Hypothalamus (tissue), 51 donors: ENCODE measurements around the gene ZSWIM8.
"Not testable (repeated sequence)": the region's sequence is repeated elsewhere in the genome, so short reads cannot be mapped to it uniquely, and the experiment has no call there.

Source experiments
- DNase-seq, 51 donors: peaks; one replicate each; lab custom pipeline; 2025; lab: John Stamatoyannopoulos, UW

Gene ZSWIM8, protein sequence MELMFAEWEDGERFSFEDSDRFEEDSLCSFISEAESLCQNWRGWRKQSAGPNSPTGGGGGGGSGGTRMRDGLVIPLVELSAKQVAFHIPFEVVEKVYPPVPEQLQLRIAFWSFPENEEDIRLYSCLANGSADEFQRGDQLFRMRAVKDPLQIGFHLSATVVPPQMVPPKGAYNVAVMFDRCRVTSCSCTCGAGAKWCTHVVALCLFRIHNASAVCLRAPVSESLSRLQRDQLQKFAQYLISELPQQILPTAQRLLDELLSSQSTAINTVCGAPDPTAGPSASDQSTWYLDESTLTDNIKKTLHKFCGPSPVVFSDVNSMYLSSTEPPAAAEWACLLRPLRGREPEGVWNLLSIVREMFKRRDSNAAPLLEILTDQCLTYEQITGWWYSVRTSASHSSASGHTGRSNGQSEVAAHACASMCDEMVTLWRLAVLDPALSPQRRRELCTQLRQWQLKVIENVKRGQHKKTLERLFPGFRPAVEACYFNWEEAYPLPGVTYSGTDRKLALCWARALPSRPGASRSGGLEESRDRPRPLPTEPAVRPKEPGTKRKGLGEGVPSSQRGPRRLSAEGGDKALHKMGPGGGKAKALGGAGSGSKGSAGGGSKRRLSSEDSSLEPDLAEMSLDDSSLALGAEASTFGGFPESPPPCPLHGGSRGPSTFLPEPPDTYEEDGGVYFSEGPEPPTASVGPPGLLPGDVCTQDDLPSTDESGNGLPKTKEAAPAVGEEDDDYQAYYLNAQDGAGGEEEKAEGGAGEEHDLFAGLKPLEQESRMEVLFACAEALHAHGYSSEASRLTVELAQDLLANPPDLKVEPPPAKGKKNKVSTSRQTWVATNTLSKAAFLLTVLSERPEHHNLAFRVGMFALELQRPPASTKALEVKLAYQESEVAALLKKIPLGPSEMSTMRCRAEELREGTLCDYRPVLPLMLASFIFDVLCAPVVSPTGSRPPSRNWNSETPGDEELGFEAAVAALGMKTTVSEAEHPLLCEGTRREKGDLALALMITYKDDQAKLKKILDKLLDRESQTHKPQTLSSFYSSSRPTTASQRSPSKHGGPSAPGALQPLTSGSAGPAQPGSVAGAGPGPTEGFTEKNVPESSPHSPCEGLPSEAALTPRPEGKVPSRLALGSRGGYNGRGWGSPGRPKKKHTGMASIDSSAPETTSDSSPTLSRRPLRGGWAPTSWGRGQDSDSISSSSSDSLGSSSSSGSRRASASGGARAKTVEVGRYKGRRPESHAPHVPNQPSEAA (N-terminal part only)

DNA sequence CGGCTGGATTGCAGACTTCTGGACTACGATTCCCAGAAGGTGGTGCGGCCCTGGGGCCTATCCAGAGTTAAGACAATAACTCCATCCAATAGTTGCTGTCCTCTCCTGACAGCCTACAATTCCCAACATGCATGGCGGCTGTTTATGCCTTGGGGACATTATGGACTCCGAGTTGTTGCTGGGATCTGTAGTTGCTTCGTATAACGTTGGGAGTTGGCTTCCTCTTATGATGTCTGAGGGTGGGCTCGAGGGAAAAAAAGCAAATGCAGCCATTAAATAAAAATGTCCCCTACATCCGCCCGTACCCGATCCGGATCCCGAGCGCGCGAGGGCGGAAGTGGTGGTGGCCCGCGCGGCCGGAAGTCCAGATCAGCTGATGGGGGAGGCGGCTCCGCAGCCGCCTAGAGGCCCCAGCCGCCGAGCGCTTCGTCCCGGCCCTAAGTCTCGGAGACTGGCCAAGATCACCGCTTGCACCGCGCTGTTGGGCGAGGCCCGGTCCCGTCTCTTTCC lies at the start of gene ZSWIM8:
TSS of gene ZSWIM8 (plus strand) at position 396 of the 510 bp plus-strand sequence. CDS start 273 bp downstream, outside the sequence.
- DNase-seq = peak; percentile 50 to 98 (median 91)

DNA sequence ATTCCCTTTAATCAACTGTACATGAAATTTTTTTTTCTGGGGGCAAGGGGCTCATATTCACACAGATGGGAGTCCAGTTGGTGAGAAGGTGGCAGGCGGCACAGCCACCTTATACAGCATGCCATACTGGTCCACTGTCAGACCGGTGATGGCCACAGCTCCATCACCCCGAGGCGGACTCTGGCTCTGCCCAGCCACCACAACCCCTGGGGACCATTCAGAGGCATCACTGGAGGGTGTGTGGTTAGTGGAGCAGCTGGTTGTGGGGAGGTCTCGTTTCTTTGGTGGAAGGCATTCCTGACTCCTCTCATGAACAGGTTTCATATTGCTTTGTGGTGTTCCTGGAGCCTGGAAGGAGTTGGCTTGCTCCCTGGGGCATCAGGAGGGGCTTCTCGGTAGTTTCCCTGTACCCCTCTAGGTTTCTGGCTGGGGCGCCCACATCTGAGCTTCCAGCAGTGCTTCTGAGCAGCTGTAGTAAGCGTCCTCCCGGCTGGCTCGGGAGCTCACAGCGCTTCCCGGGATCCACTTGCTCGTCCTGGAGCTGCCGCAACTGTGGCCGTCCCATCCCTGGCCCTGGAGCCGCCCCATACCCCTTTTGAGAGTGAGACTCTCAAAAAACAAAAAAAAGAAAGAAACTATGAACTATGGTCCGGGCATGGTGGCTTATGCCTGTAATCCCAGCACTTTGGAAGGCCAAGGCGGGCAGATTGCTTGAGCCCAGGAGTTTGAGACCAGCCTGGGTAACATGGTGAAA lies 44.7 kb upstream of the ZSWIM8 start:
- DNase-seq = not testable (repeated sequence)

DNA sequence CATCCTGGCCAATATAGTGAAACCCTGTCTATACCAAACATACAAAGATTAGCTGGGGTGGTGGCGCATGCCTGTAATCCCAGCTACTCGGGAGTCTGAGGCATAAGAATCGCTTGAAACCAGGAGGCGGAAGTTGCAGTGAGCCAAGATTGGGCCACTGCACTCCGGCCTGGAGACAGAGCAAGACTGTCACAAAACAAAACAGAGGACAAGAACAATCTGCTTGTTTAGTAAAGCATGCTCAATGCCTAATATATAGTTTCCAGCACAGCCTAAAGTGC lies 43.0 kb upstream of the ZSWIM8 start:
- DNase-seq = no peak

DNA sequence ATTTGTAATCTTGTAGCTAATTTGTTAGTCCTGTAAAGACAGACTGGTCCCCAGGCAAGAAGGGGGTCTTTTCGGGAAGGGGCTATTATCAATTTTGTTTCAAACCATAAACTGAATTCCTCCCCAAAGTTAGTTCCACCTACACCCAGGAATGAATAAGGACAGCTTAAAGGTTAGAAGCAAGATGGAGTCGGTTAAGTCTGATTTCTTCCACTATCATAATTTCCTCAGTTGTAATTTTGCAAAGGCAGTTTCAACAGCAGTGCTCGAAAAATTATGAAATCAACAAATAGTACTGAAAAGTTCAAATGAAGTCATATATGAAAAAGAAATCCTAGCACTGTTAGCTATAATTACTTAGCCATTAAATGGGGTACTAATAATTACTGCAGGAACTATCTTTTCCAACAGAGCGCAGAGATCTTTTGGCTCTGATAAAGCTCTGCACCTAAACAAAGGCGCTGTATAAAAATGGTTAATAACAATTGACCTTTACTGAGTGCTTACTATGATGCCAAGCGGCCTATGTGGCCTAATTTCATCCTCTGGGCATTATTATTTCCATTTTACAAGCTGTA lies 42.0 kb upstream of the ZSWIM8 start:
- no peak for DNase-seq

DNA sequence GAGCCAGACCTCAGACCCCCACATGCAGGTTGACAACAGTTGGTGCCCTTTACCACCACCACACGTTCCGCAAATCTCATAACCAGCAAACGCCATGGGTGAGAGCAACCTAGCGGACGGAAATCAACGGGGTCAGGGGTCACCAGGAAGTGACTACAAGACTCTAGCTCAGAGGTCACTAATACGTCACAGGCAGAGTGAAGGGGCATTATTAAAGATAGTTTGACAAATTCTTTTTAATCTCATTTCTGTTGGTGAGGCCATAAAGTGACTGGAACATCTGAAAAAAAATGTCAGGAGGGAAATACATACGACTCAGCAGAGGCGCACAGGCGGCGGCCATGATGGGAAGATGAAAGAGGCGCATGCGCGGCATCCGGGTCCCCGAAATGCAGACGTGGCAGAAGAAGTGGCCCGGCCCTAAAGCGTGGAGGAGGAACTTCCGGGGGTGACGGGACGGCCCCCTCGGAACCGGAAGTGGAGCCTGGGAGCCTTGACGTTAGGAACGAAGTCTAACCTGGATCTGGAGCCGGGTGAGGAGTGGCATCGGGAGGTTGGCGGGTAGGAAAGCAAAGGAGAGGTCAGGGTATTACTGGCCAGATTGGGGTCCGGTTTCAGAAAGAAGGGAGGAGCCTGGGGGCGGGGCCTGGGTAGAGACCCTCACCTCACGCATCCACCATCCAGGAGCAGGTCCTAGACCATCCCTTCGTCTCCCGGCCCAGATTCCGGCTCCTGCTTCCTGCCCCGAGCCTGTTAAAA lies 41.3 kb upstream of the ZSWIM8 start, which contains the start of gene SEC24C:
TSS of gene SEC24C (plus strand) at position 468 of the 759 bp plus-strand sequence. CDS start 2,461 bp downstream, outside the sequence.
- DNase-seq = peak; percentile 68 to 98 (median 91)

DNA sequence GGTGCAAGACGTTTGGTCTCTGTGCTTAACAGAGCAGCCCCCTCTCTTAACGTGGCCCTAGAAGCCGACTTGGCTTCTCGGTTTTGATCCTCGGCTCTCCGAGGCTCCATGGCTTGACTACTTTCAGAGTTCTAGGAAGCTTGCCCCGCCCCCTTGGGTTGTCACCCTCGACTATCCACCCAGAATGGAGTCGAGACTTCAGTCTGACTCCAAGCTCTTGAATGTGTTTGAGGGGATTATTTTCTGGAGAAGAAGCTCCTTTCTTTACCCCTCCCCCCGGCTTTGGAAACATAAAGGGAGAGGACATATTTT lies 40.8 kb upstream of the ZSWIM8 start:
- DNase-seq = peak in 3 of 51 donors; percentile 27 to 56 (median 42)

DNA sequence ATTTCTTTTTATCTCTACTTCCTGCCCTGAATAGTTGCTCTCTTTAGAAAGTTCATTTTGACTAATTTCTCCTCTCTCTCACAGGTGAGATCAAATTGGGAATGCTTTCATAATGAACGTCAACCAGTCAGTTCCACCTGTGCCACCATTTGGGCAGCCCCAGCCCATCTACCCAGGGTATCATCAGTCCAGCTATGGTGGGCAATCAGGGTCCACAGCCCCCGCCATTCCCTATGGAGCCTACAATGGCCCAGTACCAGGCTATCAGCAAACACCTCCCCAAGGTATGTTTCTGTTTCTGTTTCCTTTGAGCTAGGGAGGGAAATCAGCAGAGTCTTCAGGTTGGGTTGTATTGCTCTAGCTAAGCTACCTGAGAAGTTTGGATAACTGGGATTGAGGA lies 38.7 kb upstream of the ZSWIM8 start:
- no peak for DNase-seq

DNA sequence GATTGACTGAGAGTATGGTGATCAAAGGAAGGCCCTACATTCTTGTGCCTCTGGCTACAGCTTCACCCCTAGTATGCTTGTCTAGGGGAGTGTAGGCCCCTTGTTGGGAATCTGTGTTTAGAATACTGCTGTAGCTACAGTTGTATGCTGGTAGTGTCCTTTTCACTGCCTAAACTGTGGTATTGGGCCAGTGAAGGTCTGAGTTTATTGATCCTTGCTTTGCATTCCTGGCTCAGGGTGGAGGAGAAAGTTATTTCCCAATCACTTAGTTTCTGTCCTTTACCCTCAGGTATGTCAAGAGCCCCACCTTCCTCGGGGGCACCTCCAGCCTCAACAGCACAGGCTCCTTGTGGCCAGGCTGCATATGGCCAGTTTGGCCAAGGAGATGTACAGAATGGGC lies 34.6 kb upstream of the ZSWIM8 start:
- DNase-seq = no peak

DNA sequence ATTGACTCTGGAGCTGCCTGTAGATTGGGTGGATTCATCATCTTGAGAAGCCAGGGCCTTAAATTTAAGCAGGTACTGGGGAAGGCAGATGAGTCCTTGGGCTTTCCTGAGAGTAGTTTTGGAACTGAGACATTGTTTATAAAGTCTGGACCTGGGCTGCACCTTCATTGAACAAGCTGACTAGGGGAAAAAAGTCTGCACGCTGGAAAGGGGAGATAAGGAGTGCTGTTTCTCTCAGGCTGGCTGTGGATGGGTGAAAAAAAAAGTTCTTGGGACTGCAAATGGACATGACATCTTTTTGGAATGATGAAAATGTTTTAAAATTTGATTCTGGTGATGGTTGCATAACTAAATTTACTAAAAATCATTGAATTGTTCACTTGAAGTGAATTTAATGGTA lies 29.2 kb upstream of the ZSWIM8 start:
- DNase-seq = no peak

DNA sequence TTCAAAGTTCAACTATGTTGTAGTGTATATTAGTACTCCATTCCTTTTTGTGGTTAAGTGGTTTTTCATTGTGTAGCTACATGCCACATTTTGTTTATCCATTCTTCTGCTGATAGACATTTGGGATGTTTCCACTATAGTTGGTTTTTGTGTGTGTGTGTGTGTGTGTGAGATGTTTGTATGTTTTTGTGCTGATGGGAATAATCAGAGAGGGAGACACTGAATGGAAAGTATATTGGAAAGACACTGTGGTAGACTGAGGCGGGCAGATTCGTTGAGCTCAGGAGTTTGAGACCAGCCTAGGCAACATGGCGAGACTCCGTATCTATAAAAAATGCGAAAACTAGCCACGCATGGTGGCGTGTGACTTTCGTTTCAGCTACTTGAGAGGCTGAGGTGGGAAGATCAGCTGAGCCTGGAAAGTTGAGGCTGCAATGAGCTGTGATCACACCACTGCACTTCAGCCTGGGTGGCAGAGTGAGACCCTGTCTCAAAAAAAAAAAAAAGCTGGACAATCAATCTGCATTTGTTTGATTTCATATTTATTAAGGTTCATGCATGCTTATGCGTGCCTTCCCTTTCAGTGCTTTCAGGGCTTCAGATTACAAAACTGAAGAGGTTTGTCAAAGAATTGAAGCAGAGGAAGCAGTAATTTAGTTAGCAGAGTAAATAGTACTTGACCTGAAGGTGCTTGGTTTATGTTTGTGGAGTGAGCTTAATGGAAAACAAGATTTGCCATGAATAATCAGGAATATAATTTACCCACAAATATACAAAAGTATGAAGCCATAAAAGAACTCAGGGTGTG lies 26.5 kb upstream of the ZSWIM8 start:
- DNase-seq = no peak

DNA sequence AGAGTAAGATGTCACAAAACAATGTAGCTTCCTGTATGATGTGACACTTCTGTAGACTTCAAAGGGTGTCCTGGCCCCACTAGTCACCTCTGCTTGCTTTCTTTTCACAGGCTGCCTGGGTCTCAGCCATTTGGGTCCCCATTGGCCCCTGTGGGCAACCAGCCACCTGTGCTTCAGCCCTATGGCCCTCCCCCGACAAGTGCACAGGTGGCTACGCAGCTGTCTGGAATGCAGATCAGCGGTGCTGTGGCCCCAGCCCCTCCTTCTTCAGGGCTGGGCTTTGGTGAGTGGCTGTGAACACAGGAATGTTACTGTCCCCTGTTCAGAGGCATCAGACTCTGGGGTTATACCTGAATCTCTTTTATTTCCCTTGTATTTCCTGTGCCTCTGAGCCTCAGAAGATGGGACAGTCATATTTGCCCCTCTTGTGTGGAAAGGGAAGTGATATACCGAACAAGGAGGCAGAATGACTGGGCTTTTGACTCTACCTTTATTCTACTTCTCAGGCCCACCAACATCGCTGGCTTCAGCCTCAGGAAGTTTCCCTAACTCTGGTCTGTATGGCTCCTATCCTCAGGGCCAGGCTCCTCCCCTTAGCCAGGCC lies 25.8 kb upstream of the ZSWIM8 start:
- no peak for DNase-seq

DNA sequence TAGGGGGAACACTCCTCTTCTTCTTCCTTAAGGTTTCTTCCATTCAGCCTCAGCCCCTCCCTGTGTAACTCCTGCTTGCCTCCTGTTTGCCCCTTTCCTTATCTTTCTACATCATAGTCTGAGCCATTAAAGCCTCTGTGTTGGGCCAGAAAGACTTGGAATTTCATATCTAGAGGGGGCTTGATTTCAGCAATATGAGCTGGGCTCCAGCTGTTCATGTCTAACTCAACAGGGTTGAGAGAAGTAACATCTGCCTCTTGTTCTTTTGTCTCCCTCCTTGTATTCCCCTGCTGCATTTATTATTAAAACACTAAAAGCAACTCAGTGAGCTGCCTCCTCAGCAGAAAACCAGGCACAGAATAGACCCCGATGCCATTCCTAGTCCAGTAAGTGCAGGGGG lies 23.6 kb upstream of the ZSWIM8 start:
- no peak for DNase-seq

DNA sequence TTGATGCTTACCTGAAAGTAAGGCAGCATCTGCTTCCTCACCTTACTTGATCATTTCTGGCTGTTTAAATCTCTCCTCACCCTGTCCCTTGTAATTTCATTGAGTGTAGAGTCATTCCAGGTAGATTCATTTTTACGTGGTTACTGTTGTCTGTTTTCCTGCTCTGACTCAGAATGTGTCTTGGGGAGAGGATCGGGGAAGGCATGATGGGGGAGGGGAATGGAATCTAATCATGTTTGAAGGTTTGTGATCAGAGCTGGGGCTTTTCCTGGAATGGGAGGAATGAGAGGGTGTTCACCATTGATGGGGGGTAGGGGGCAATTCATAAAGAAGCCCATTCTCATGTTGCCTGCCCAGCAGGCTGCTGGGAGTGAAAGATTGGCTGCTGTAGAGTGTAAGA lies 22.5 kb upstream of the ZSWIM8 start:
- DNase-seq = no peak

DNA sequence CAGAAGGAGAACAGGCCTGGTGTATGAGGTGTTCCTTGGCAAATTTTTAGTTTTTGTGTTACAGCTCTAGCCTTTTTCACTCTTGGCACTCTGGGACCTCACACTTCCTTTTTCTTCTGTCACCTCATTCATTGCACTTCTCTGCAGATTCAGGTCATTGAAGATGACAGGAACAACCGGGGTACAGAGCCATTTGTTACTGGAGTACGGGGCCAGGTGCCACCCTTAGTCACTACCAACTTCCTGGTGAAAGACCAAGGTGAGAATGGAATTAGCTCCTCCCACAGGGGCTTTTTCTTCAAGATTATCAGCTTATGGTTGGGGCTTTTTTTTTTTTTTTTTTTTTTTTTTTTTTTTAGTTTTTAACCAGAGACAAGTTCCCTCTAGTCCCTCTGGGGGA lies 22.1 kb upstream of the ZSWIM8 start:
- DNase-seq = no peak

DNA sequence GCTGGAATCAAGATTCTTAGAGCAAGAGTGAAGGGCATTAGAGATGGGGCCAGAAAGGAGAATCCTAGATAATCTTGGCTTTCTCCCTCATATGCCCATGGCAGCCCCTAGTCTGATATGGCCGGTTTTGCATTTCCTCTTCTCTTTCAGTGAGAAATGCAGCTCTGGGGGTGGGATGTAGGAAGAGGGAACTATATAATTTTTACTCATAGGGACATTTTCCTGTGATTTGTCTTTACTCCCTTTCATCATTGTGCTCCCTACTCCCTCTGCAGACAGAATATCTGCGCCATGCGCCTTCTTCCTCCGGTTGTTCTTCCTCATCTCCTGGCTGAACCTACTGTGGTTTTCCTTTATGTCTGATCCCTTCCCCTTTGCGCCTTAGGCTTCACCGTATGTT lies 20.3 kb upstream of the ZSWIM8 start:
- DNase-seq = no peak

DNA sequence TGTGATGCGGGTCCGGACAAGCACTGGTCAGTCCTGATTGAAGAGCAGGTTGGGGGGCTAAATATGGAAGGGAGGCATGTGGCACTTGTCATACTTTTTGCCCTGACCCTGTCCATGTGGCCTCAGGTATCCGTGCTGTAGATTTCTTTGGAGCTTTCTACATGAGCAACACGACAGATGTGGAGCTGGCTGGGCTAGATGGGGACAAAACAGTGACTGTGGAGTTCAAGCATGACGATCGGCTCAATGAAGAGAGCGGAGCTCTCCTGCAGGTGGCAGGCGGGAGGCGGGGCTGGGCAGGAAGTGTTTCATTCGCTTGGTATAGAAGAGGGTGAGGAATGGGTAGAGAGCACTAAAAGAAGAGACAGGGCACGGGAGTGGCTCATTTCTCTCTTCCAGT lies 16.5 kb upstream of the ZSWIM8 start:
- DNase-seq = no peak

DNA sequence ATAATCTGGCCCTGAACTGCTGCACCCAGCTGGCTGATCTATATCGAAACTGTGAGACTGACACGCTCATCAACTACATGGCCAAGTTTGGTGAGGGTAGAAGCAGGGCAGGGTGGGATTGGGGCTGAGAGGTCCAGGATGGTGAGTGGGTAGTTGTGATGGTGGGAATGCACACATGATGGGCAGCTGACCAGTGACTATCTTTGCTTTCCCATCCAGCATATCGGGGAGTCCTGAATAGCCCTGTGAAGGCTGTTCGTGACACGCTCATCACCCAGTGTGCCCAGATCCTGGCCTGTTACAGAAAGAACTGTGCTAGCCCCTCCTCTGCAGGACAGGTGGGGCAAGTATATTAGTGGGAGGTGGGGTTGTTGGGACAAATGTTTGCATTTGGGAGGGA lies 16.0 kb upstream of the ZSWIM8 start:
- DNase-seq = no peak
